Gastroesophageal sphincter (tissue), 3 donors: Measurements from ENCODE around the gene C3orf80.

Experiments used
- CTCF ChIP-seq, 4 experiments: fragments of 200-600 bp in 2 of 4; fragments of 450-650 bp in 2 of 4; sonication (generic) in 1 of 4; IDR thresholded peaks; one replicate each; pipeline ENCODE4 v1.5.1; 2017 to 2019; ENCODE audit warnings: antibody characterized with exemption in 4 of 4, mild to moderate bottlenecking in 2 of 4, moderate library complexity in 2 of 4
- POLR2AphosphoS5 ChIP-seq: sonication (generic); formaldehyde crosslinking; IDR thresholded peaks from one replicate; pipeline ENCODE4 v1.6.1; 2017; ENCODE audit warnings: antibody characterized with exemption

GRCh38 chr3:160226026-160226907 lies 1.0 kb downstream of the C3orf80 start:
- TF ChIP-seq CTCF (IDR thresholded peaks at IDR 0.05) (no peak), POLR2AphosphoS5 (no peak)
